Immature natural killer cell (primary cell): ENCODE data around the gene TAS2R42. TPM values are rescaled to one million over a fixed set of nuclear protein-coding genes. Genes with fewer than 3 reads are reported as not detected.

Source experiments
- polyA plus RNA-seq, 3 donors: library from polyadenylated mRNA; unstranded; fragments of 300-500 nt; fragmentation: Illumina TruSeq; gene quantifications; one replicate each; pipeline ENCODE4 v1.2.3, GENCODE V29; 2021

The TAS2R42 gene
- polyA plus RNA-seq, 3 donors from 2014 or later: not detected

Other genes starting within 250 kb of the TAS2R42 start
- 1 to 10 TPM in 1 of 3 donors, under 1 TPM in 1, not detected in 1; 0.81 to 1.0 TPM for gene TAS2R14, start 247.7 kb downstream of the TAS2R42 start, polyA plus RNA-seq
- not detected for gene TAS2R50, start 200.0 kb downstream of the TAS2R42 start, polyA plus RNA-seq
- gene TAS2R20, start 188.6 kb downstream of the TAS2R42 start, polyA plus RNA-seq: under 1 TPM in 1 of 3 donors, not detected in 2; 0.17 TPM
- gene TAS2R19, start 164.3 kb downstream of the TAS2R42 start, polyA plus RNA-seq: not detected
- not detected for gene TAS2R31, start 155.5 kb downstream of the TAS2R42 start, polyA plus RNA-seq
- gene TAS2R46, start 124.6 kb downstream of the TAS2R42 start, polyA plus RNA-seq: not detected
- not detected for gene TAS2R43, start 94.6 kb downstream of the TAS2R42 start, polyA plus RNA-seq
- not detected for gene TAS2R30, start 52.3 kb downstream of the TAS2R42 start, polyA plus RNA-seq
- gene SMIM10L1, start 15.7 kb downstream of the TAS2R42 start, polyA plus RNA-seq: 10 to 100 TPM in 2 of 3 donors, 1 to 10 TPM in 1; 8.8 to 12.9 (median 12.8) TPM
- not detected for gene PRB3, start 82.8 kb upstream of the TAS2R42 start, polyA plus RNA-seq
- not detected for gene PRB4, start 123.5 kb upstream of the TAS2R42 start, polyA plus RNA-seq
- gene PRB2, start 208.6 kb upstream of the TAS2R42 start, polyA plus RNA-seq: not detected